Activated CD4-positive, alpha-beta T cell treated with anti-CD3 and anti-CD28 coated beads for 36 hours (primary cell): ENCODE measurements around the gene IL25. TPM values are rescaled to one million over a fixed set of nuclear protein-coding genes. Genes with fewer than 3 reads are reported as not detected.

ENCODE experiments used
- ATAC-seq: fragments of 200-7000 bp; cut with Tn5 transposase; one replicate; pipeline ENCODE4 v1.10.0; 2021; ENCODE audit warnings: mild to moderate bottlenecking, moderate library complexity
- CTCF ChIA-PET: fragments of 350-600 bp; sonication (Branson Sonifier 250); formaldehyde crosslinking; loops from one replicate; lab custom pipeline; 2021; ENCODE audit warnings: antibody characterized with exemption; lab: Charles Lee
- POLR2A ChIA-PET: fragments of 350-600 bp; sonication (Branson Sonifier 250); formaldehyde crosslinking; loops from one replicate; lab custom pipeline; 2021; ENCODE audit warnings: antibody characterized with exemption, inconsistent platforms; lab: Charles Lee
- DNase-seq: peaks from one replicate; pipeline ENCODE4 v3.0.0-alpha.2; 2020
- H3K27ac Mint-ChIP-seq: one replicate; pipeline ENCODE4 v1.8.0; 2021; ENCODE audit warnings: mixed read lengths
- H3K27me3 Mint-ChIP-seq: one replicate; pipeline ENCODE4 v1.8.0; 2021; ENCODE audit warnings: mixed read lengths
- H3K36me3 Mint-ChIP-seq: one replicate; pipeline ENCODE4 v1.8.0; 2021; ENCODE audit warnings: low read depth, mixed read lengths
- H3K4me1 Mint-ChIP-seq: one replicate; pipeline ENCODE4 v1.8.0; 2021; ENCODE audit warnings: mixed read lengths
- H3K4me3 Mint-ChIP-seq: one replicate; pipeline ENCODE4 v1.8.0; 2021; ENCODE audit warnings: mild to moderate bottlenecking, moderate library complexity, mixed read lengths
- H3K9me3 Mint-ChIP-seq: one replicate; pipeline ENCODE4 v1.8.0; 2021; ENCODE audit warnings: low read depth, mixed read lengths
- intact Hi-C, 2 experiments: fragments of 100-400 bp; cut with DNase I in 1 of 2; cut with micrococcal nuclease in 1 of 2; formaldehyde crosslinking; loops; one replicate each; pipeline versions ENCODE4 v1.14.2 to v1.15.1; 2022 to 2024; cut with DNase I, micrococcal nuclease
- total RNA-seq, 2 experiments: library from RNA; stranded (reverse); gene quantifications; one replicate each; pipeline ENCODE4 v1.2.3, GENCODE V29; 2021

IL25 gene
- total RNA-seq, 2 experiments from 2014 or later, result not detected

DNA sequence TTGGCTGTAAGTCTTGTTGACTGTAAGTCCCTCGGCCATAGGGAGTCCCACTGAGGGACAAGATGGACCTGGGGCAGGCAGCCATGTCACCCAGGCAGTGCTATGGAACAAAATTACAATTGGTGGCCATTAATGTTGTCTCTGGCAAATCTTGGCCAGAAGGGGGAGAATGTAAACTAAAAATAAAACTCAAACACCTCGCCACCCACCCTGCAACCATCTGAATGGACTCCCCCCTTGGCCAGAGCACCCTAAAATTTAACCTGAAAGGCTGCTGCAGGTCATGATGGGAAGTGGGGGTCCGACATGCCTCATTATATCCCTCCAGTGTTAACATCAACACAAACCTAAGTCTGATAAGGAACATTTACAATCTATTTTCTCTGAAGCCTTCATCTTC lies 28.1 kb upstream of the IL25 start:
- ChIA-PET CTCF (interaction anchor here (1.0 to 2.1 kb wide), 4 partner anchors 10 to 36 kb away, joined by 3 to 8 read pairs (median 6); no protein-coding TSS in a partner anchor), POLR2A (no interaction called here)
- Mint-ChIP-seq H3K27ac (no peak overlapping the region), H3K36me3 (no peaks in the 10 kb centered on the region), H3K4me3 (no peak overlapping the region), H3K4me1 (no peaks in the 10 kb centered on the region), H3K27me3 (no peaks in the 10 kb centered on the region), H3K9me3 (no peaks in the 10 kb centered on the region)
- ATAC-seq (no peak), DNase-seq (no peak)
- intact Hi-C loops, result no loop called here

DNA sequence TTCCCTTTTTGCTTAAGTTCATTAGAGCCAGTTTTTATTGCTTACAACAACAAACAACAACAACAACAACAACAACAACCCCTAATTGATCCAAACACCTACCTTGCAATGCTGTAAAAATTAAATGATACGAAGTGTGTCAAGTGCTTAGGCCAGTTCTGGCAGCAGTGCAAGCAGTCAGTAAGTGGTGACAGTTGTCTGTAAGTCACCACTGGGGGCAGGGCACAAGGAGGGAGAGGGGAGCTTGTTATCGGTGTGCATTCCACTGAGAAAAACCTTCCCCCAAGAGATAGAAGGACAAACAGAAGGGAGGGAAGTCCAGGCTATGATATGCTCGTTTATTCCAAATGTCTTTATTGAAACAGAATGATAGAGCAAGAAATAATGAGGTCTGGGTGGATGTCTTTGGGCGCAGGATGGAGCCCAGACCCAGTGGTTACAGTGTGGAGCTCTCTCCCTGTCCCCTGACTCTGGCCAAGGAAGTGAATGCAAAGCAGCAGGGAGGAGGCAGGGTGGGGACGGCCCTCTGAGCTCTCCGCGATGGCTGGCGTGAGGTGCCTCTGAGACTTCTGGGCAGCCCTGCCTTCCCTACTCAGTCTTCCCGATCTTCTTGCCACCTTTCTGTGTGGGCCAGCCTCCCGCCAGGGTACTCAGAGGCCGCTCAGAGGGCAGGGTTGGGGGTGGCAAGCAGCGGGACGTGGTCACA lies 26.5 kb upstream of the IL25 start:
- ChIA-PET POLR2A (no interaction called here), CTCF (interaction anchor here (0.7 to 2.1 kb wide), 6 partner anchors 13 to 54 kb away, joined by 3 to 8 read pairs (median 4); no protein-coding TSS in a partner anchor)
- Mint-ChIP-seq H3K36me3 (no peaks in the 10 kb centered on the region), H3K4me3 (no peak overlapping the region), H3K4me1 (peaks cover under 1% of the 10 kb centered on the region), H3K27ac (no peak overlapping the region), H3K9me3 (no peaks in the 10 kb centered on the region), H3K27me3 (peaks cover 10% of the 10 kb centered on the region)
- ATAC-seq (no peak), DNase-seq (no peak)
- intact Hi-C loops, result no loop called here

- no peak for DNase-seq
- H3K27ac Mint-ChIP-seq, result no peak overlapping the region
- H3K27me3 Mint-ChIP-seq, result peaks cover 14% of the 10 kb centered on the region
- H3K4me3 Mint-ChIP-seq, result no peak overlapping the region
- ATAC-seq, result no peak
- POLR2A ChIA-PET, result no interaction called here
- peaks cover 3% of the 10 kb centered on the region for H3K4me1 Mint-ChIP-seq
- H3K9me3 Mint-ChIP-seq, result no peaks in the 10 kb centered on the region
- no peaks in the 10 kb centered on the region for H3K36me3 Mint-ChIP-seq
- CTCF ChIA-PET, result interaction anchor here (0.7 to 2.1 kb wide), 3 partner anchors 12 to 55 kb away, joined by 3 to 8 read pairs (median 5); no protein-coding TSS in a partner anchor
- intact Hi-C loops, result no loop called here
These were observed 25.8 kb upstream of the IL25 start for GRCh38 chr14:23346693-23347405.

DNA sequence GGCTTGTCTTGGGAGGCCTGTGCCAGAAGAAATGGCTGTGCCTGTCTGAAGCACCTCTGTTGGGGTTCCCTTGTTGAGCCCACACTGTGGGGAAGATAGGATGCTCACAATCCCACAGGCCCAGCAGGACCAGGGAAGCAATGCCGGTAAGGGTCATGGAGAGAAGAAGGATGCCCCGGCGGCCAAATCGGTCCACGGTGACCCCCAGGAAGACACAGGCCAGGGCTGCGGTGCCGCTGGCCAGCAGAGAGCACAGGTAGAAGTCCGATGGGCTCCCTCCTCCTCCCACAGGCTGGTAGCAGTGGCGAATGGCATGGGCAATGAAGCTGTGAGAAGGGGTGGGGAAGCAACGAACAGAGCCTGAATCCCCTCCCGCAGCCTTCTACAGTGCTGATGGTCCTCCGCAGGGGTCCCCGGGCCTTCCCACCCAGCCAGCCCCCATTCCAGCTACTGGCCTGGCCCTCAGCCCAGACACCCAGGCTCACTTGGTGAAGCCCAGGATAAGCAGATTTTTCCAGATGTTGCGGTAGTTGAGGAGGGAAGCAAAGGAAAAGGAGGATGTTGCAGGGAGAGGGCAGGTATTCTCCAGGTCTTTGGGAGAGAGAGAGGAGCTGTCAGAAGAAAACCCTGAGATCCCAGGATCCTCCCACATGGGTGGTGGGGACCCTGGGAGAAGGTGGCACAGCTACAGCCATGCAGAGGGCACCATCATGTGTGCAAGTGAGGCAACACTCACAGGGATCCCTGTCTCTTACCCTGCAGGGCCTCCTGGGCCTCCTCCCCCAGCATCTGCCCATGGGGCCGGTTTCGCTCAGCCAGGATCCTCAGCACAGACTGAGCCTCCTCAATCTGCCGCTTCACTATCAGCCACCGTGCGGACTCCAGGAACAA lies 25.0 kb upstream of the IL25 start:
- H3K4me3 Mint-ChIP-seq, result no peak overlapping the region
- H3K4me1 Mint-ChIP-seq, result peaks cover 3% of the 10 kb centered on the region
- ATAC-seq (no peak), DNase-seq (no peak)
- H3K27me3 Mint-ChIP-seq, result peaks cover 14% of the 10 kb centered on the region
- POLR2A ChIA-PET, result no interaction called here
- H3K9me3 Mint-ChIP-seq, result no peaks in the 10 kb centered on the region
- no peak overlapping the region for H3K27ac Mint-ChIP-seq
- H3K36me3 Mint-ChIP-seq, result no peaks in the 10 kb centered on the region
- intact Hi-C loops, result no loop called here
- CTCF ChIA-PET, result interaction anchor here (0.6 kb wide), 1 partner anchor 12 kb away, joined by 4 read pairs; no protein-coding TSS in a partner anchor

- no peak for ATAC-seq
- H3K27ac Mint-ChIP-seq, result no peak overlapping the region
- H3K4me3 Mint-ChIP-seq, result no peak overlapping the region
- CTCF ChIA-PET, result no interaction called here
- H3K27me3 Mint-ChIP-seq, result peaks cover 18% of the 10 kb centered on the region
- intact Hi-C loops, result no loop called here
- POLR2A ChIA-PET, result no interaction called here
- no peak for DNase-seq
- H3K9me3 Mint-ChIP-seq, result no peaks in the 10 kb centered on the region
- no peaks in the 10 kb centered on the region for H3K36me3 Mint-ChIP-seq
- peaks cover 8% of the 10 kb centered on the region for H3K4me1 Mint-ChIP-seq
These were observed 24.3 kb upstream of the IL25 start for GRCh38 chr14:23348297-23348655.

DNA sequence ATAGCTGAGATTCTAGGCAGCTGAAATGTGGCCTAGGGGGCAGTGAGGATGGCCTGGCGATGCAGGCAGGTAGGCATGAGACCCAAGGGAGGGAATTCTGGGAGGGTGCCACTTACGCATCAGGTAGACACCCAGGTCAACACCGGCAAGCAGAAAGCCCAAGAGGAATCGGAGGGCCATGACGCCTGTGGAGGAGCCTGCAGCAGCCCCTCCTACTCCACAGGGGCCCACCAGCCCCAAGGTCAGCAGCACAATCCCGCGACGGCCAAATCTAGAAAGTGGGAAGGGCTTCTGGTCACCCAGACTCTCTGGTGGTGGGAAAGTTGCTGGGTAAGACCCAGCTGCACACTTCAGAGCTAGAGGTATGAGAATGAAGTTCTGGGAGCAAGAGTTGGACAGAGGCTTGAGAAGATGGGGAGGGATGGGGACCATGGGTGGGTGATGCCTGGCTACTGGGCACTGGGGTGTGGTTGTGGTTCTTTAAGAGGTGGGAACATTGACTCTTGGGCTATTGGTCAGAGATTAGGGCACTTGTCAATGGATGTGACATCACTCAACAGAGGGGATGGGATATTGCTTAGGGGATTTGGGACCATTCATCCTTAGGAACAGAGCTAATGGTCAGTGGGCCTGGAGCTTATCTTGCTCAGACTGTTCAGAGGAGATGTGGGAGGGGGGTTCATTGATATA lies 23.3 kb upstream of the IL25 start:
- intact Hi-C loops, result no loop called here
- ChIA-PET POLR2A (interaction anchor here (0.7 kb wide), 1 partner anchor 216 kb away, joined by 4 read pairs; no protein-coding TSS in a partner anchor), CTCF (interaction anchor here (0.6 kb wide), 1 partner anchor 196 kb away, joined by 3 read pairs; no protein-coding TSS in a partner anchor)
- no peak for ATAC-seq
- Mint-ChIP-seq H3K36me3 (no peaks in the 10 kb centered on the region), H3K4me3 (no peak overlapping the region), H3K9me3 (no peaks in the 10 kb centered on the region), H3K27ac (no peak overlapping the region), H3K27me3 (peaks cover 28% of the 10 kb centered on the region), H3K4me1 (peaks cover 8% of the 10 kb centered on the region)
- no peak for DNase-seq

DNA sequence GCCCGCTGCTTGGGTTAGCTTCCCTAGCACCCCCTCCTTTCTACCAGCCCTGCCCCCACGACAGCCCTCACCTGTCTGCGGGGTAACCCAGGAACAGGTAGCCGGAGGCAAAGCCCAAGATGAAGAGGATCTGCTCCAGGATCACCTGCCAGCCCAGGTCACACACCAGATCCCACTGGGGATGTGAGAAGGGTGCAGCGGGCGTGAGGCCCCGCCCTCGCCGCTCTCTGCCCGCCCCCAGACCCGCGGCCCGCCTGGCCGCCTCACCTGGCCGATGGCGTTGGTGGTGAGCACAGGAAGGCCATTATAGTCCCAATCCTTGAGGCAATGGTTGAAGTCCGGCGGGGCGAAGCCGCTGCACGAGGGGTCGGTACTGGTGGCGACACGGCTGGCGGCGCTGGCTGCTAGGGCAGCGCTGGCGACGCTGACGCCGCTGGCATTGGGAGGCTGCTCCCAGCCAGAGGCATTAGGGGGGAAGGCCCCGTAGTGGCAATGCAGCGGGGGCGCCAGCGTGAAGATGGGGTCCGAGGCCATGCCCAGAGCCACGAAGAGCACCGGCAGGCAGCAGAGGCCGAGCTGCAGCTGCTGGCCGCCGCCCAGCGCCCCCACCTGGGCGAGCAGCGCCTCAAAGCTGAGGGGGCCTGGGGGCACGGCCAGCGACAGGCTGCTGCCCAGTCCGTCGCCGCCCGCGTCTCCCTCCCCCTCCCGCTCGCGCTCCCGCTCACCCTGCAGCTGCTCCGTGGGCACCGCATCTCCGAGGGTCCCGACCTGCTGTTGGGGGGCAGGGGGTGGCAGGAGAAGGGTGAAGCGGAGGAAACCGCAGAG lies 20.7 kb upstream of the IL25 start:
- H3K4me1 Mint-ChIP-seq, result peaks cover 8% of the 10 kb centered on the region
- peak overlapping the region; percentile 68 for H3K4me3 Mint-ChIP-seq
- no peak overlapping the region for H3K27ac Mint-ChIP-seq
- intact Hi-C loops, result no loop called here
- peak; percentile 34 for ATAC-seq
- peak; percentile 22 for DNase-seq
- ChIA-PET POLR2A (interaction anchor here (0.6 to 1.6 kb wide), 2 partner anchors 26 to 205 kb away, joined by 3 to 4 read pairs; no protein-coding TSS in a partner anchor), CTCF (interaction anchor here (0.6 to 1.2 kb wide), 4 partner anchors 19 to 34 kb away, joined by 3 read pairs; no protein-coding TSS in a partner anchor)
- H3K36me3 Mint-ChIP-seq, result no peaks in the 10 kb centered on the region
- H3K27me3 Mint-ChIP-seq, result peaks cover 34% of the 10 kb centered on the region
- H3K9me3 Mint-ChIP-seq, result no peaks in the 10 kb centered on the region

- no peak within 1 kb of the TSS for H3K27ac Mint-ChIP-seq
- peaks cover 8% of the 10 kb centered on the region for H3K4me1 Mint-ChIP-seq
- DNase-seq (peak; percentile 77), ATAC-seq (peak; percentile 96)
- H3K9me3 Mint-ChIP-seq, result no peaks in the 10 kb centered on the region
- H3K36me3 Mint-ChIP-seq, result no peaks in the 10 kb centered on the region
- intact Hi-C loops, result no loop called here
- peaks cover 34% of the 10 kb centered on the region for H3K27me3 Mint-ChIP-seq
- POLR2A ChIA-PET, result interaction anchor here (0.6 to 1.6 kb wide), 2 partner anchors 27 to 204 kb away, joined by 3 to 4 read pairs; no protein-coding TSS in a partner anchor
- H3K4me3 Mint-ChIP-seq, result peak within 1 kb of the TSS; percentile 68
- CTCF ChIA-PET, result interaction anchor here (1.0 to 1.4 kb wide), 5 partner anchors 20 to 33 kb away, joined by 3 to 7 read pairs (median 4); no protein-coding TSS in a partner anchor
These were observed 19.8 kb upstream of the IL25 start, which contains the start of gene SLC22A17 for GRCh38 chr14:23352506-23353432. Gene SLC22A17, minus strand, starts transcription at chr14:23352887.

GRCh38 chr14:23353433-23353780 lies 19.2 kb upstream of the IL25 start:
- Mint-ChIP-seq H3K36me3 (no peaks in the 10 kb centered on the region), H3K27me3 (peaks cover 34% of the 10 kb centered on the region), H3K9me3 (no peaks in the 10 kb centered on the region), H3K27ac (no peak overlapping the region), H3K4me1 (peaks cover 8% of the 10 kb centered on the region), H3K4me3 (peak overlapping the region; percentile 68)
- ChIA-PET CTCF (interaction anchor here (1.0 to 1.7 kb wide), 7 partner anchors 8 to 31 kb away, joined by 3 to 7 read pairs (median 4); no protein-coding TSS in a partner anchor), POLR2A (no interaction called here)
- intact Hi-C loops, result no loop called here
- DNase-seq, result no peak
- no peak for ATAC-seq
